GM12891 (cell line): ENCODE measurements around the gene GTF3C5.
"Not testable (repeated sequence)": the region's sequence is repeated elsewhere in the genome, so short reads cannot be mapped to it uniquely, and the experiment has no call there.

Source experiments
- DNase-seq: peaks from one replicate; pipeline ENCODE4 v3.0.0; 2011; ENCODE audit warnings: low spot score; ENCODE audit not compliant: insufficient read length
- FAIRE-seq: peaks from 2 replicates; lab custom pipeline; 2011; peaks lifted over from hg19 to GRCh38; lab: Jason Lieb, UNC
- PAX5 ChIP-seq: IDR thresholded peaks from 2 replicates; pipeline ENCODE4 v1.6.1; 2011; ENCODE audit warnings: low read length, moderate library complexity, mild to moderate bottlenecking; ENCODE audit not compliant: insufficient read depth, severe bottlenecking
- POLR2A ChIP-seq: IDR thresholded peaks from 2 replicates; pipeline ENCODE4 v1.6.1; 2011; ENCODE audit warnings: low read depth, low read length, control low read depth
- POLR2AphosphoS5 ChIP-seq: IDR thresholded peaks from 2 replicates; pipeline ENCODE4 v1.6.1; 2011; ENCODE audit warnings: low read depth, low read length, control low read depth
- POU2F2 ChIP-seq: IDR thresholded peaks from 2 replicates; pipeline ENCODE4 v1.6.1; 2011; ENCODE audit warnings: low read depth, mild to moderate bottlenecking, control low read depth, low read length, moderate library complexity
- SPI1 ChIP-seq: IDR thresholded peaks from 2 replicates; pipeline ENCODE4 v1.6.1; 2011; ENCODE audit warnings: low read depth, low read length, control low read depth
- TAF1 ChIP-seq: IDR thresholded peaks from 2 replicates; pipeline ENCODE4 v1.6.1; 2011; ENCODE audit warnings: low read depth, low read length, control low read depth

Gene GTF3C5

DNA sequence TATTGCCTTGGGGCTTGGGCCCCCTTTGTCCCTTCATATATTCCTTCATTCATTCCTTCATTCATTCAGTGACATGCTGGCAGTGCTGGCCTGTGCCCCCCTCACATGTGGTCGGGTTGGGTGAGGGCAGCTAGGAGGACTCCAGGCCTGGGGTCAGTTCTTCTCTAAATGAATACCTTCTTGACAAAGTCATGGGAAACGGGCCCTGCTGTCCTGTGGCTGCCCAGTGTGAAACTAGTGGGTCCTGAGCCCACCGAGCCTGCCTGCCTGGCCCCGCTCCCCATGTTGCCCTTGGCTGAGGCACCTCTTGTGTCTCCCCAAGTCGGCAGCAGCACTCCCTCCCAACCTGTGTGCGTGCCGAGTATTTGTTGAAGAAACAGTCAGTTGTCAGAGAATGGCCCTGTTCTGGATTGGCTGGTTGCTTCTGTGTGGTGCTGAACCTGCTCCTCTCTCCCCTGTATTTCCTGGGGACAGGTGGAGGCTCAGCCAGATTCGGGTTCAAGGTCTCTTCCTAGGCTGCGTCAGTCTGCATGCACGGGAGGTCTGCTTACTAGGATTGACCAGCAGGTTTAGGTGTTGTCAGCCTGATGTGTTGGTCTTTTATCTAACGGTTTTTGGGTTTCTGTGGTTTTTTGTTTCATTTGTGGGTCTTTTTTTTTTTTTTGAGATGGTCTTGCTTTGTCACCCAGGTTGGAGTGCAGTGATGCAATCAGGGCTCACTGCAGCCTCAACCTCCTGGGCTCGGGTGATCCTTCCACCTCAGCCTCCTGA lies 27.9 kb downstream of the GTF3C5 start:
- FAIRE-seq: peak; percentile 92
- TF ChIP-seq TAF1 (no peak), POLR2AphosphoS5 (no peak), SPI1 (no peak), POU2F2 (no peak), POLR2A (no peak), PAX5 (no peak)
- peak; percentile 57 for DNase-seq

DNA sequence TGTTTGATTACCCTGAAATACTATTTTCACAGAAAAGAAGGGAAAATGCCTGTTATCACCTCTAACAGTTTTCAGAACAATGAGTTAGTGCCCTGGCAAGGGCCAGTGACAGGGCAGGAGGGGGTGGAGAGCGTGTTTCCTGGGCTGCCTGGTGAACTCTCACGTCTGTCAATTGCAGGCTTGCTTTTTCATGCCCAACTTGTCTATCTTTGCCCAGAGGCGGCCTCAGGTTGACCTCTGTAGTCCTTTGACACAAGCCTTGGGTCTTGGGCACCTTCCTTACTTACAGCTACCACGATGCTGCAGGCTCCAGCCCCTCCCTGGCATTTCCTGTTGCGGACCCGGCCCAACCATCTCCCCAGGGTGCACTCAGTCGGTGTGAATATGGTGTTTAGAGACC lies 28.8 kb downstream of the GTF3C5 start:
- FAIRE-seq: no peak
- DNase-seq: no peak
- TF ChIP-seq SPI1 (no peak), TAF1 (no peak), POLR2A (no peak), POLR2AphosphoS5 (no peak), PAX5 (no peak), POU2F2 (no peak)

DNA sequence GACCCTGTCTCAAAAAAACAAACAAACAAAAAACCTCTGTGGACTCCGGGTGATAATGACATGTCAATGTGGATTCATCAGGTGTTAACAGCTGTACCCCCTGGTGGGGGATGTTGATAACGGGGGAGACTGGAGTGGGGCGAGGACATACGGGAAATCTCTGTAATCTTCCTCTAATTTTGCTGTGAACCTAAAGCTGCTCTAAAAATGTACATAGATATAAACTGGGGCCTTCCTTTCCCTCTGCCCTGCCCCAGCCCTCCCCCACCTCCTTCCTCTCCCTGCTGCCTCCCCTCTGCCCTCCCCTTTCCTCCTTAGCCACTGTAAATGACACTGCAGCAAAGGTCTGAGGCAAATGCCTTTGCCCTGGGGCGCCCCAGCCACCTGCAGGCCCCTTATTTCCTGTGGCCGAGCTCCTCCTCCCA lies 29.6 kb downstream of the GTF3C5 start:
- no peak for TF ChIP-seq POLR2AphosphoS5
- no peak for TF ChIP-seq POLR2A
- TF ChIP-seq TAF1: no peak
- no peak for TF ChIP-seq SPI1
- TF ChIP-seq POU2F2: no peak
- no peak for TF ChIP-seq PAX5
- FAIRE-seq: no peak
- no peak for DNase-seq

DNA sequence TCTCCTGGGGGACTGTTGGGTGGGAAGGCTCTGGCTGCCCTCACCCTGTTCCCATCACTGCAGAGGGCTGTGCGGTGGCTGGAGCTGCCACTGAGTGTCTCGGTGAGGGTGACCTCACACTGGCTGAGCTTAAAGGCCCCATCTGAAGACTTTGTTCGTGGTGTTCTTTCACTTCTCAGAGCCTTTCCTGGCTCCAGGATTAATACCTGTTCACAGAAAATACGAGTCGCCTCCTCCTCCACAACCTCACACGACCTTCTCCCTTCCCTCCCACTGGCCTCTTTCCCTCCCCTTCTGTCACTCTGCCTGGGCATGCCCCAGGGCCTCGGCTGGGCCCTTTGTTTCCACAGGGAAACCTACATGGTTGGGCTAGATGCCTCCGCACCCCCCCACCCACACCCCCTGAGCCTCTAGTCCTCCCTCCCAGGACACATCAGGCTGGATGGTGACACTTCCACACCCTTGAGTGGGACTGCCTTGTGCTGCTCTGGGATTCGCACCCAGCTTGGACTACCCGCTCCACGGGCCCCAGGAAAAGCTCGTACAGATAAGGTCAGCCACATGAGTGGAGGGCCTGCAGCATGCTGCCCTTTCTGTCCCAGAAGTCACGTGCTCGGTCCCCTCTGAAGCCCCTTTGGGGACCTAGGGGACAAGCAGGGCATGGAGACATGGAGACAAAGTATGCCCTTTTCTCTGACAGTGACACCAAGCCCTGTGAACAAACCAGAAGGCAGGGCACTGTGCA lies 30.4 kb downstream of the GTF3C5 start:
- FAIRE-seq: peak; percentile 93
- DNase-seq: not testable (repeated sequence)

DNA sequence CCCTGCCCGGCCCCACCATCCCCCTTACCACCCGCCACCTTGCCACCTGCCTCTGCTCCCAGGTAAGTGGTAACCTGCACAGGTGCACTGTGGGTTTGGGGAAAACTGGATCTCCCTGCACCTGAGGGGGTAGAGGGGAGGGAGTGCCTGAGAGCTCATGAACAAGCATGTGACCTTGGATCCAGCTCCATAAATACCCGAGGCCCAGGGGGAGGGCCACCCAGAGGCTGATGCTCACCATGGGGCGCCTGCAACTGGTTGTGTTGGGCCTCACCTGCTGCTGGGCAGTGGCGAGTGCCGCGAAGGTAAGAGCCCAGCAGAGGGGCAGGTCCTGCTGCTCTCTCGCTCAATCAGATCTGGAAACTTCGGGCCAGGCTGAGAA lies 31.0 kb downstream of the GTF3C5 start, which contains the start of gene CEL:
Gene CEL (plus strand): TSS at position 218 of the 382 bp plus-strand sequence. CDS start 22 bp downstream, at position 240.
- not testable (repeated sequence) for DNase-seq
- peak; percentile 86 for FAIRE-seq

DNA sequence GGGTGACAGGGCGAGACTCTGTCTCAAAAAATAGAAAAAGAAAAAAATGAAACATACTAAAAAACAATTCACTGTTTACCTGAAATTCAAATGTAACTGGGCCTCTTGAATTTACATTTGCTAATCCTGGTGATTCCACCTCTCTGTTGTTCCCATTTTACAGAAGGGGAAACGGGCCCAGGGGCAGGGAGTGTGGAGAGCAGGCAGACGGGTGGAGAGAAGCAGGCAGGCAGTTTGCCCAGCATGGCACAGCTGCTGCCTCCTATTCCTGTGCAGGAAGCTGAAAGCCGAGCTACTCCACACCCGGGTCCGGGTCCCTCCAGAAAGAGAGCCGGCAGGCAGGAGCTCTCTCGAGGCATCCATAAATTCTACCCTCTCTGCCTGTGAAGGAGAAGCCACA lies 31.8 kb downstream of the GTF3C5 start:
- not testable (repeated sequence) for DNase-seq
- FAIRE-seq: peak; percentile 33

DNA sequence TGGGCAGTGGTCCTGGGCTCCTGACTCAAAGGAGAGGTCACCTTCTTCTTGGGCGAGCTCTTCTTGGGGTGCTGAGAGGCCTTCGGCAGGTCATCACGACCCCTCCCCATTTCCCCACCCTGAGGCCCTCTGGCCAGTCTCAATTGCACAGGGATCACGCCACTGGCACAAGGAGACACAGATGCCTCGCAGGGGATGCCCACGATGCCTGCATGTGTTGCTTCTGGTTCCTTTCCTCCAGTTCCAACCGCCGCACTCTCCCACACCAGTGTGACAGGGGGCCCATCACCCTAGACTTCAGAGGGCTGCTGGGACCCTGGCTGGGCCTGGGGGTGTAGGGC lies 32.3 kb downstream of the GTF3C5 start:
- TF ChIP-seq POLR2AphosphoS5 (no peak), PAX5 (no peak), POLR2A (no peak), SPI1 (no peak)
- DNase-seq: no peak
- FAIRE-seq: no peak

DNA sequence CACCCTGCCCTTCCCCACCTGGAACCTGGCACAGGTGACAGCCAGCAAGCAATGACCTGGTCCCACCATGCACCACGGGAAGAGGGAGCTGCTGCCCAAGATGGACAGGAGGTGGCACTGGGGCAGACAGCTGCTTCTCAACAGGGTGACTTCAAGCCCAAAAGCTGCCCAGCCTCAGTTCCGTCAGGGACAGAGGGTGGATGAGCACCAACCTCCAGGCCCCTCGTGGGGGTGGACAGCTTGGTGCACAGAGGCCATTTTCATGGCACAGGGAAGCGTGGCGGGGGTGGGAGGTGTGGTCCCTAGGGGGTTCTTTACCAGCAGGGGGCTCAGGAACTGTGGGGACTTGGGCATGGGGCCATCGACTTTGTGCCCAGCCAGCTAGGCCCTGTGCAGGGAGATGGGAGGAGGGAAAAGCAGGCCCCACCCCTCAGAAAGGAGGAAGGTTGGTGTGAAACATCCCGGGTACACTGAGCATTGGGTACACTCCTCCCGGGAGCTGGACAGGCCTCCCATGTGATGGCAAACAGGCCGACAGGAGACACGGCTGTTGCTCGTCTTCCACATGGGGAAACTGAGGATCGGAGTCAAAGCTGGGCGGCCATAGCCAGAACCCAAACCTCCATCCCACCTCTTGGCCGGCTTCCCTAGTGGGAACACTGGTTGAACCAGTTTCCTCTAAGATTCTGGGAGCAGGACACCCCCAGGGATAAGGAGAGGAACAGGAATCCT lies 32.9 kb downstream of the GTF3C5 start:
- DNase-seq: no peak
- FAIRE-seq: no peak
- TF ChIP-seq POLR2A: no peak
- TF ChIP-seq SPI1: no peak
- TF ChIP-seq PAX5: no peak
- TF ChIP-seq POU2F2: no peak
- TF ChIP-seq POLR2AphosphoS5: no peak
- TF ChIP-seq TAF1: no peak

DNA sequence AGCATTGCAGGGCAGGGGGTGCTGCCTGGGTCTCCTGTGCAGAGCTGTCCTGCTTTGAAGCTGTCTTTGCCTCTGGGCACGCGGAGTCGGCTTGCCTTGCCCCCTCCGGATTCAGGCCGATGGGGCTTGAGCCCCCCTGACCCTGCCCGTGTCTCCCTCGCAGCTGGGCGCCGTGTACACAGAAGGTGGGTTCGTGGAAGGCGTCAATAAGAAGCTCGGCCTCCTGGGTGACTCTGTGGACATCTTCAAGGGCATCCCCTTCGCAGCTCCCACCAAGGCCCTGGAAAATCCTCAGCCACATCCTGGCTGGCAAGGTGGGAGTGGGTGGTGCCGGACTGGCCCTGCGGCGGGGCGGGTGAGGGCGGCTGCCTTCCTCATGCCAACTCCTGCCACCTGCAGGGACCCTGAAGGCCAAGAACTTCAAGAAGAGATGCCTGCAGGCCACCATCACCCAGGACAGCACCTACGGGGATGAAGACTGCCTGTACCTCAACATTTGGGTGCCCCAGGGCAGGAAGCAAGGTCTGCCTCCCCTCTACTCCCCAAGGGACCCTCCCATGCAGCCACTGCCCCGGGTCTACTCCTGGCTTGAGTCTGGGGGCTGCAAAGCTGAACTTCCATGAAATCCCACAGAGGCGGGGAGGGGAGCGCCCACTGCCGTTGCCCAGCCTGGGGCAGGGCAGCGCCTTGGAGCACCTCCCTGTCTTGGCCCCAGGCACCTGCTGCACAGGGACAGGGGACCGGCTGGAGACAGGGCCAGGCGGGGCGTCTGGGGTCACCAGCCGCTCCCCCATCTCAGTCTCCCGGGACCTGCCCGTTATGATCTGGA lies 33.7 kb downstream of the GTF3C5 start:
- no peak for FAIRE-seq
- TF ChIP-seq PAX5 (no peak), POU2F2 (no peak), TAF1 (no peak), SPI1 (no peak), POLR2A (no peak), POLR2AphosphoS5 (no peak)
- DNase-seq: no peak

DNA sequence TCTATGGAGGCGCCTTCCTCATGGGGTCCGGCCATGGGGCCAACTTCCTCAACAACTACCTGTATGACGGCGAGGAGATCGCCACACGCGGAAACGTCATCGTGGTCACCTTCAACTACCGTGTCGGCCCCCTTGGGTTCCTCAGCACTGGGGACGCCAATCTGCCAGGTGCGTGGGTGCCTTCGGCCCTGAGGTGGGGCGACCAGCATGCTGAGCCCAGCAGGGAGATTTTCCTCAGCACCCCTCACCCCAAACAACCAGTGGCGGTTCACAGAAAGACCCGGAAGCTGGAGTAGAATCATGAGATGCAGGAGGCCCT lies 34.2 kb downstream of the GTF3C5 start:
- no peak for DNase-seq
- TF ChIP-seq POU2F2 (no peak), POLR2AphosphoS5 (no peak), SPI1 (no peak), PAX5 (no peak), TAF1 (no peak), POLR2A (no peak)
- no peak for FAIRE-seq
